Mucosa of descending colon (tissue), 3 donors: ENCODE measurements around the gene TRAPPC8. TPM values are rescaled to one million over a fixed set of nuclear protein-coding genes. Genes with fewer than 3 reads are reported as not detected.
A peak's percentile ranks its signal among the peaks of the same experiment; 100 is the strongest.

Source experiments
- ATAC-seq: fragments of 200-7000 bp; cut with Tn5 transposase; one replicate; pipeline ENCODE4 v1.9.1; 2020; ENCODE audit warnings: mild to moderate bottlenecking, moderate library complexity
- DNase-seq, 3 donors: peaks; one replicate each; pipeline ENCODE4 v3.0.0-alpha.2; 2020
- H3K36me3 ChIP-seq: fragments of 200-600 bp; one replicate; pipeline ENCODE4 v1.8.0; 2021; ENCODE audit warnings: low read depth, mild to moderate bottlenecking
- H3K4me1 ChIP-seq: fragments of 200-600 bp; one replicate; pipeline ENCODE4 v1.8.0; 2021; ENCODE audit warnings: low read depth, mild to moderate bottlenecking
- H3K4me3 ChIP-seq: fragments of 200-600 bp; one replicate; pipeline ENCODE4 v1.8.0; 2021; ENCODE audit warnings: mild to moderate bottlenecking
- H3K9me3 ChIP-seq: fragments of 200-600 bp; one replicate; pipeline ENCODE4 v1.8.0; 2021; ENCODE audit warnings: mild to moderate bottlenecking
- CTCF ChIP-seq: fragments of 200-600 bp; IDR thresholded peaks from one replicate; pipeline ENCODE4 v1.8.0; 2022; ENCODE audit warnings: antibody characterized with exemption, mild to moderate bottlenecking
- intact Hi-C, 2 donors: fragments of 100-400 bp; cut with DNase I in 1 of 2; cut with micrococcal nuclease in 1 of 2; formaldehyde crosslinking; loops; one replicate each; pipeline versions ENCODE4 v1.11.0 to v1.11.1; 2022; cut with DNase I, micrococcal nuclease
- total RNA-seq, 3 donors: library from RNA; stranded (reverse); fragmentation: NEBNext Ultra II Directional in 2 of 3; extraction: Animal tissue kit (Norgen Biotek cat#: 25700) in 2 of 3; gene quantifications; one replicate each; pipeline versions ENCODE4 v1.2.1 to v1.2.4, GENCODE V29; 2021 to 2023
- donor health status: DM: no; HTN: no; CAD: no; lungs with moderate emphysema.
- donor health status: DM: no; HTN: no; CAD: no.
- donor health status: DM: no; HTN: yes; CAD: no.

The TRAPPC8 gene
- total RNA-seq, 3 donors from 2014 or later, result 42.6 to 51.4 (median 51.2) TPM

GRCh38 chr18:31979714-31980113 lies 36.8 kb upstream of the TRAPPC8 start:
- intact Hi-C loops, result loop anchor here in 1 of 2 donors (10.0 kb wide), 1 partner anchor 425 kb away; no protein-coding TSS in a partner anchor
- ATAC-seq, result no peak
- Histone ChIP-seq H3K4me1 (no peaks in the 10 kb centered on the region), H3K36me3 (no peaks in the 10 kb centered on the region), H3K4me3 (no peak overlapping the region), H3K9me3 (peaks cover 19% of the 10 kb centered on the region)
- no peak for DNase-seq
- TF ChIP-seq CTCF, result no peak

- Histone ChIP-seq H3K36me3 (no peaks in the 10 kb centered on the region), H3K4me1 (no peaks in the 10 kb centered on the region), H3K4me3 (no peak overlapping the region), H3K9me3 (peaks cover 30% of the 10 kb centered on the region)
- no peak for DNase-seq
- TF ChIP-seq CTCF, result no peak
- ATAC-seq, result no peak
- intact Hi-C loops, result loop anchor here in 1 of 2 donors (10.0 kb wide), 1 partner anchor 424 kb away; no protein-coding TSS in a partner anchor
Measured at GRCh38 chr18:31978616-31979015, 35.7 kb upstream of the TRAPPC8 start.

GRCh38 chr18:31977270-31977872 lies 34.4 kb upstream of the TRAPPC8 start:
- Histone ChIP-seq H3K4me1 (no peaks in the 10 kb centered on the region), H3K36me3 (no peaks in the 10 kb centered on the region), H3K4me3 (no peak overlapping the region), H3K9me3 (peaks cover 35% of the 10 kb centered on the region)
- DNase-seq, result peak in 1 of 3 donors; percentile 17
- peak; percentile 32 for TF ChIP-seq CTCF
- ATAC-seq, result peak; percentile 40
- intact Hi-C loops, result loop anchor here in 1 of 2 donors (10.0 kb wide), 1 partner anchor 423 kb away; no protein-coding TSS in a partner anchor

DNA sequence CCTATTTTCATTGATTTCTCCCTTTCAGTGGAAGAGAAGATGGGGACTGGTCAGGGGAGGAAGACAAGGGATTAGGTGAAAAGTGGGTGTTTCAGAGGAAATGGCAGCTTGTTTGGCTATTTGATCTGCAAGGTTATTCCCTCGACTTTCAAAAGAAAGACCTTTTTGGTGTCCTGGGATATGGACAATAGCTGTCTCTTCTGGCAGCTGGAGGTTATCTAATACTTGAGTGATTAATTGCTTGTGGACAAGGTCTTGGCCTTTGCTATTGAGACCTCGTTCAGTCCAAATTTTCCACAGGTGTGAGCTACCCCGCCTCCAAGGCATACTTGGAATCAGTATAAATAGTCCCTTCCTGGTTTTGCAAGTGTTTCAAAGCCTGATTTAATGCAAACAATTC lies 33.3 kb upstream of the TRAPPC8 start:
- H3K4me1 ChIP-seq, result no peaks in the 10 kb centered on the region
- intact Hi-C loops, result loop anchor here in 1 of 2 donors (10.0 kb wide), 1 partner anchor 421 kb away; no protein-coding TSS in a partner anchor
- ATAC-seq, result no peak

GRCh38 chr18:31973929-31974546 lies 31.1 kb upstream of the TRAPPC8 start:
- H3K9me3 ChIP-seq, result peaks cover 31% of the 10 kb centered on the region
- DNase-seq (no peak), ATAC-seq (no peak)
- no peaks in the 10 kb centered on the region for H3K36me3 ChIP-seq
- H3K4me3 ChIP-seq, result no peak overlapping the region
- intact Hi-C loops, result loop anchor here in 1 of 2 donors (10.0 kb wide), 1 partner anchor 419 kb away; no protein-coding TSS in a partner anchor
- H3K4me1 ChIP-seq, result no peaks in the 10 kb centered on the region
- TF ChIP-seq CTCF, result no peak

More for the DNA sequence above, 33.3 kb upstream of the TRAPPC8 start:
- Histone ChIP-seq H3K36me3 (no peaks in the 10 kb centered on the region), H3K9me3 (peaks cover 35% of the 10 kb centered on the region), H3K4me3 (no peak overlapping the region)
- no peak for TF ChIP-seq CTCF
- DNase-seq, result no peak
